SK-N-SH treated with all-trans-retinoic acid at 6 μM for 48 hours (cell line): ENCODE results near the gene SF3B6.

ENCODE experiments used
- ARNTL ChIP-seq: fragments of 450-650 bp; formaldehyde crosslinking; IDR thresholded peaks from 2 replicates; pipeline ENCODE4 v1.5.0; 2020; ENCODE audit warnings: low read depth, mild to moderate bottlenecking, moderate library complexity, borderline replicate concordance
- CSDC2 ChIP-seq: fragments of 250-450 bp; sonication (Bioruptor Pico); IDR thresholded peaks from 2 replicates; pipeline ENCODE4 v1.5.0; 2020; ENCODE audit warnings: mild to moderate bottlenecking, moderate library complexity
- ESRRG ChIP-seq: fragments of 250-450 bp; sonication (Bioruptor Pico); IDR thresholded peaks from 2 replicates; pipeline ENCODE4 v1.6.1; 2021; ENCODE audit warnings: mild to moderate bottlenecking
- GLIS3 ChIP-seq: fragments of 250-450 bp; sonication (Bioruptor Pico); IDR thresholded peaks from 2 replicates; pipeline ENCODE4 v1.5.0; 2020; ENCODE audit warnings: mild to moderate bottlenecking, moderate library complexity
- RARB ChIP-seq: fragments of 250-450 bp; sonication (Bioruptor Pico); IDR thresholded peaks from 2 replicates; pipeline ENCODE4 v1.8.0; 2021; ENCODE audit warnings: mild to moderate bottlenecking, moderate library complexity
- ZFP30 ChIP-seq: fragments of 450-650 bp; formaldehyde crosslinking; IDR thresholded peaks from 2 replicates; pipeline ENCODE4 v1.5.0; 2022; ENCODE audit warnings: mild to moderate bottlenecking, moderate library complexity
- ZNF565 ChIP-seq: fragments of 450-650 bp; formaldehyde crosslinking; conservative IDR thresholded peaks from 2 replicates; pipeline ENCODE4 v1.5.0; 2020; ENCODE audit warnings: low read depth, mild to moderate bottlenecking, moderate library complexity
- ZNF8 ChIP-seq: fragments of 450-650 bp; formaldehyde crosslinking; IDR thresholded peaks from 2 replicates; pipeline ENCODE4 v1.5.0; 2020; ENCODE audit warnings: mild to moderate bottlenecking, moderate library complexity
- TF ChIP-seq, protein P1 (sequence below): fragments of 250-450 bp; sonication (Bioruptor Pico); IDR thresholded peaks from 2 replicates; pipeline ENCODE4 v1.5.0; 2020; ENCODE audit warnings: mild to moderate bottlenecking, moderate library complexity
- TF ChIP-seq, protein P2 (sequence below): fragments of 250-450 bp; sonication (Bioruptor Pico); IDR thresholded peaks from 2 replicates; pipeline ENCODE4 v1.8.0; 2020; ENCODE audit warnings: mild to moderate bottlenecking, moderate library complexity, borderline replicate concordance
- TF ChIP-seq, protein P3 (sequence below): fragments of 250-450 bp; sonication (Bioruptor Pico); IDR thresholded peaks from 2 replicates; pipeline ENCODE4 v1.5.1; 2021; ENCODE audit warnings: mild to moderate bottlenecking, moderate library complexity
- TF ChIP-seq, protein P4 (sequence below): fragments of 250-450 bp; sonication (Bioruptor Pico); IDR thresholded peaks from 2 replicates; pipeline ENCODE4 v1.5.1; 2020; ENCODE audit warnings: low read depth, mild to moderate bottlenecking, moderate library complexity

DNA sequence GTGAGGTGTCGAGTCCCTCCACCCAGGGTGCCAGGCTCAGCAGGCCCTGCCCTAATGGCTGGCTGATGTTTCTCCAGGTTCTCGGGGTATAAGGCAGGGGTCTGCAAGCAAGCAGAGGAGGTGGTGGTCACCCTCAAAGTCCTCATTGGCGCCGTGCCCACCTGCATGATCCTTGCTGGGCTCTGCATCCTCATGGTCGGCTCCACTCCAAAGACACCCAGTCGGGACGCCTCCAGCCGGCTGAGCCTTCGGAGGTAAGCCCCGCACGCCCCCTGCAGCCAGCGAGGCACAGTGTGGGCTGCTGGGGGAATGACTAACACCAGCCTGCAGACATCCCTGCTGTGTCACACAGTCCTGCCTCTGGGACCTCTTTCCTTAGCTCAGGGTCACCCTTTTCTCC lies 52.1 kb downstream of the SF3B6 start:
- TF ChIP-seq ESRRG (no peak), ARNTL (CRISPR knock-in tag) (no peak), ZFP30 (CRISPR knock-in tag) (no peak), RARB (no peak), CSDC2 (no peak), ZNF565 (no peak), GLIS3 (CRISPR knock-in tag) (no peak), ZNF8 (CRISPR knock-in tag) (no peak)
- TF ChIP-seq, protein P1, sequence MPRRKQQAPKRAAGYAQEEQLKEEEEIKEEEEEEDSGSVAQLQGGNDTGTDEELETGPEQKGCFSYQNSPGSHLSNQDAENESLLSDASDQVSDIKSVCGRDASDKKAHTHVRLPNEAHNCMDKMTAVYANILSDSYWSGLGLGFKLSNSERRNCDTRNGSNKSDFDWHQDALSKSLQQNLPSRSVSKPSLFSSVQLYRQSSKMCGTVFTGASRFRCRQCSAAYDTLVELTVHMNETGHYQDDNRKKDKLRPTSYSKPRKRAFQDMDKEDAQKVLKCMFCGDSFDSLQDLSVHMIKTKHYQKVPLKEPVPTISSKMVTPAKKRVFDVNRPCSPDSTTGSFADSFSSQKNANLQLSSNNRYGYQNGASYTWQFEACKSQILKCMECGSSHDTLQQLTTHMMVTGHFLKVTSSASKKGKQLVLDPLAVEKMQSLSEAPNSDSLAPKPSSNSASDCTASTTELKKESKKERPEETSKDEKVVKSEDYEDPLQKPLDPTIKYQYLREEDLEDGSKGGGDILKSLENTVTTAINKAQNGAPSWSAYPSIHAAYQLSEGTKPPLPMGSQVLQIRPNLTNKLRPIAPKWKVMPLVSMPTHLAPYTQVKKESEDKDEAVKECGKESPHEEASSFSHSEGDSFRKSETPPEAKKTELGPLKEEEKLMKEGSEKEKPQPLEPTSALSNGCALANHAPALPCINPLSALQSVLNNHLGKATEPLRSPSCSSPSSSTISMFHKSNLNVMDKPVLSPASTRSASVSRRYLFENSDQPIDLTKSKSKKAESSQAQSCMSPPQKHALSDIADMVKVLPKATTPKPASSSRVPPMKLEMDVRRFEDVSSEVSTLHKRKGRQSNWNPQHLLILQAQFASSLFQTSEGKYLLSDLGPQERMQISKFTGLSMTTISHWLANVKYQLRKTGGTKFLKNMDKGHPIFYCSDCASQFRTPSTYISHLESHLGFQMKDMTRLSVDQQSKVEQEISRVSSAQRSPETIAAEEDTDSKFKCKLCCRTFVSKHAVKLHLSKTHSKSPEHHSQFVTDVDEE, result no peak
- TF ChIP-seq, protein P2, sequence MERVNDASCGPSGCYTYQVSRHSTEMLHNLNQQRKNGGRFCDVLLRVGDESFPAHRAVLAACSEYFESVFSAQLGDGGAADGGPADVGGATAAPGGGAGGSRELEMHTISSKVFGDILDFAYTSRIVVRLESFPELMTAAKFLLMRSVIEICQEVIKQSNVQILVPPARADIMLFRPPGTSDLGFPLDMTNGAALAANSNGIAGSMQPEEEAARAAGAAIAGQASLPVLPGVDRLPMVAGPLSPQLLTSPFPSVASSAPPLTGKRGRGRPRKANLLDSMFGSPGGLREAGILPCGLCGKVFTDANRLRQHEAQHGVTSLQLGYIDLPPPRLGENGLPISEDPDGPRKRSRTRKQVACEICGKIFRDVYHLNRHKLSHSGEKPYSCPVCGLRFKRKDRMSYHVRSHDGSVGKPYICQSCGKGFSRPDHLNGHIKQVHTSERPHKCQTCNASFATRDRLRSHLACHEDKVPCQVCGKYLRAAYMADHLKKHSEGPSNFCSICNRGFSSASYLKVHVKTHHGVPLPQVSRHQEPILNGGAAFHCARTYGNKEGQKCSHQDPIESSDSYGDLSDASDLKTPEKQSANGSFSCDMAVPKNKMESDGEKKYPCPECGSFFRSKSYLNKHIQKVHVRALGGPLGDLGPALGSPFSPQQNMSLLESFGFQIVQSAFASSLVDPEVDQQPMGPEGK (CRISPR knock-in tag), result no peak
- TF ChIP-seq, protein P3, sequence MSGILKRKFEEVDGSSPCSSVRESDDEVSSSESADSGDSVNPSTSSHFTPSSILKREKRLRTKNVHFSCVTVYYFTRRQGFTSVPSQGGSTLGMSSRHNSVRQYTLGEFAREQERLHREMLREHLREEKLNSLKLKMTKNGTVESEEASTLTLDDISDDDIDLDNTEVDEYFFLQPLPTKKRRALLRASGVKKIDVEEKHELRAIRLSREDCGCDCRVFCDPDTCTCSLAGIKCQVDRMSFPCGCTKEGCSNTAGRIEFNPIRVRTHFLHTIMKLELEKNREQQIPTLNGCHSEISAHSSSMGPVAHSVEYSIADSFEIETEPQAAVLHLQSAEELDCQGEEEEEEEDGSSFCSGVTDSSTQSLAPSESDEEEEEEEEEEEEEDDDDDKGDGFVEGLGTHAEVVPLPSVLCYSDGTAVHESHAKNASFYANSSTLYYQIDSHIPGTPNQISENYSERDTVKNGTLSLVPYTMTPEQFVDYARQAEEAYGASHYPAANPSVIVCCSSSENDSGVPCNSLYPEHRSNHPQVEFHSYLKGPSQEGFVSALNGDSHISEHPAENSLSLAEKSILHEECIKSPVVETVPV, result no peak
- TF ChIP-seq, protein P4, sequence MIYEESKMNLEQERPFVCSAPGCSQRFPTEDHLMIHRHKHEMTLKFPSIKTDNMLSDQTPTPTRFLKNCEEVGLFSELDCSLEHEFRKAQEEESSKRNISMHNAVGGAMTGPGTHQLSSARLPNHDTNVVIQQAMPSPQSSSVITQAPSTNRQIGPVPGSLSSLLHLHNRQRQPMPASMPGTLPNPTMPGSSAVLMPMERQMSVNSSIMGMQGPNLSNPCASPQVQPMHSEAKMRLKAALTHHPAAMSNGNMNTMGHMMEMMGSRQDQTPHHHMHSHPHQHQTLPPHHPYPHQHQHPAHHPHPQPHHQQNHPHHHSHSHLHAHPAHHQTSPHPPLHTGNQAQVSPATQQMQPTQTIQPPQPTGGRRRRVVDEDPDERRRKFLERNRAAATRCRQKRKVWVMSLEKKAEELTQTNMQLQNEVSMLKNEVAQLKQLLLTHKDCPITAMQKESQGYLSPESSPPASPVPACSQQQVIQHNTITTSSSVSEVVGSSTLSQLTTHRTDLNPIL (CRISPR knock-in tag), result no peak
